HL-60 (cell line): ENCODE measurements around the gene ALPK1.

Source experiments
- GABPA ChIP-seq: IDR thresholded peaks from 2 replicates; pipeline ENCODE4 v1.6.1; 2012; ENCODE audit warnings: low read depth
- POLR2AphosphoS5 ChIP-seq: IDR thresholded peaks from 2 replicates; pipeline ENCODE4 v1.6.1; 2012; ENCODE audit warnings: low read depth
- REST ChIP-seq: IDR thresholded peaks from 2 replicates; pipeline ENCODE4 v1.6.1; 2012; ENCODE audit warnings: low read depth; ENCODE audit not compliant: insufficient replicate concordance
- SPI1 ChIP-seq: IDR thresholded peaks from 2 replicates; pipeline ENCODE4 v1.6.1; 2012; ENCODE audit warnings: low read depth, mild to moderate bottlenecking, borderline replicate concordance
- TF ChIP-seq, protein P1 (sequence below): IDR thresholded peaks from one replicate; pipeline ENCODE4 v1.5.1; 2011; ENCODE audit warnings: low read length, control low read depth, inconsistent platforms; ENCODE audit not compliant: insufficient read depth

DNA sequence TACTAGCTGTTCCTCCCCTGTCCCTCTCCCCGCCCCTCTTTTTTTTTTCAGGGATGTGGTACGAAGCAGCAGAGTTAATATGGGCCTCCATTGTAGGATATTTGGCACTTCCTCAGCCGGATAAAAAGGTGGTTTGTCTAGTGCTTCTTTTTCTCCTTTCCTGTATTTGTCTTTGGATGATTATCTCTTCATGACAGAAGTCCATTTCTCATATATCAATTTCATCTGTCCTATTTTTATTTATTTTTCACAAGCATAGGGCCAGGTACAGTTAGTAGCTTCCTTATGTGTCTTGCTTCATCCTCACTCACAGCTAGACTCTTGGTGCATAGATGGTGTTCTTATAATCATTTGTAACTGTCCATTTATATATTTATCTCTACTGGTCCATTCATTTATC lies 129.2 kb downstream of the ALPK1 start:
- TF ChIP-seq, protein P1, sequence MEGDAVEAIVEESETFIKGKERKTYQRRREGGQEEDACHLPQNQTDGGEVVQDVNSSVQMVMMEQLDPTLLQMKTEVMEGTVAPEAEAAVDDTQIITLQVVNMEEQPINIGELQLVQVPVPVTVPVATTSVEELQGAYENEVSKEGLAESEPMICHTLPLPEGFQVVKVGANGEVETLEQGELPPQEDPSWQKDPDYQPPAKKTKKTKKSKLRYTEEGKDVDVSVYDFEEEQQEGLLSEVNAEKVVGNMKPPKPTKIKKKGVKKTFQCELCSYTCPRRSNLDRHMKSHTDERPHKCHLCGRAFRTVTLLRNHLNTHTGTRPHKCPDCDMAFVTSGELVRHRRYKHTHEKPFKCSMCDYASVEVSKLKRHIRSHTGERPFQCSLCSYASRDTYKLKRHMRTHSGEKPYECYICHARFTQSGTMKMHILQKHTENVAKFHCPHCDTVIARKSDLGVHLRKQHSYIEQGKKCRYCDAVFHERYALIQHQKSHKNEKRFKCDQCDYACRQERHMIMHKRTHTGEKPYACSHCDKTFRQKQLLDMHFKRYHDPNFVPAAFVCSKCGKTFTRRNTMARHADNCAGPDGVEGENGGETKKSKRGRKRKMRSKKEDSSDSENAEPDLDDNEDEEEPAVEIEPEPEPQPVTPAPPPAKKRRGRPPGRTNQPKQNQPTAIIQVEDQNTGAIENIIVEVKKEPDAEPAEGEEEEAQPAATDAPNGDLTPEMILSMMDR, result no peak
- TF ChIP-seq POLR2AphosphoS5, result no peak
- no peak for TF ChIP-seq GABPA
- TF ChIP-seq REST, result no peak
- no peak for TF ChIP-seq SPI1
